GM21447 (cell line): ENCODE data around the gene RET.

Source experiments
- ATAC-seq: cut with Tn5 transposase; IDR thresholded peaks from one replicate; pipeline ENCODE4 v1.9.1; 2021; ENCODE audit not compliant: unreplicated experiment

RET gene

DNA sequence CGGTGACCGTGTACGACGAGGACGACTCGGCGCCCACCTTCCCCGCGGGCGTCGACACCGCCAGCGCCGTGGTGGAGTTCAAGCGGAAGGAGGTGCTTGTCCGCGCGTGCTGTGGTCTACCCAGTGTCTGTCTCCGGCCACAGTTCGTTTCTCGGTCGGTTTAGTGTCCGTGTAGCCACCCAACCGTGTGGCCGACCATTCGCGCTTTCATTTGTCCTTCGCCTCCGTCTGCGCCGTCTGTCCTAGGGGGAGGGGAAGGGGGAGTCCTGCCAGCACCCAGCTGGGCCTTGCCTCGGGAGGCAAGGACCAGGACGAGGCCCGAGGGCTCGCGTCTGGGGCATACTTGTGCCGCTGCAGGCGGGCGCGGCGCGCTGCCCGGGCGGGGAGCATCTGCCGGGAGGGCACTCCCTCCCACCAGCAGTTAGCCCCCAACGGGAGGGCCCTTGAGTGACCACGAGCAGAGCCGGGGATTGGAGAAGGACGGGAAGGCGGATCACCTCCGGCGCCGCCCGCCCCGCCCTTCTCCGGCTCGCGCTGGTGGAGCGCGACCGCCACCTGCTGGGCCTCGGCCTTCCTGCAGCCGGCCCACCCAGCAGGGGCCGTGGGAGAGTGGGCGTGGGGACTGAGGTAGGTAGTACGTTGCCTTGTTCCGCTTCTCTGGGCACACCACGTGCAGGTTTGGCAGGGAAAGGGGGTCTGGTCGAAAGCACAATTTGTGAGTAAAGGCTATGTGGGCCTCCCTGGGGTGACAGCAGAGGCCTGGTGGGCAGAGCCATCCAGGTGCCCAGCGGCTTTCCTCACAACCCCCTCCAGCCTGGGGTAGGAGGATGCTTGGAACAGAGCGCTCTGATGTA, 28.5 kb downstream of the RET start:
- peak; percentile 76 for ATAC-seq

DNA sequence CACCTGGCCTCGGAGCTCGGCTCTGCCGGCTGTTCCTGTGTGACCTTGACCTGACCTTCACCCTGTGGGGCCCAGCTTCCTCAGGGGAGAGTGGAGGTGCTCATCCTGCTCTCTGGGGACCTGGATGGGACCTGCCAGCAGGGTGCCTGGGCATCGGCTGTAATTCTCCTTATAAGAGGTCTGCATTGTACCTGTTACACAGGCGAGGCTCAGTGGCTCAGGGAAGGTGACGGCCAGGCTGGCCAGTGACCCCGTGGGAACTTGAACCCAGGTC, 29.0 kb downstream of the RET start:
- ATAC-seq, result no peak

DNA sequence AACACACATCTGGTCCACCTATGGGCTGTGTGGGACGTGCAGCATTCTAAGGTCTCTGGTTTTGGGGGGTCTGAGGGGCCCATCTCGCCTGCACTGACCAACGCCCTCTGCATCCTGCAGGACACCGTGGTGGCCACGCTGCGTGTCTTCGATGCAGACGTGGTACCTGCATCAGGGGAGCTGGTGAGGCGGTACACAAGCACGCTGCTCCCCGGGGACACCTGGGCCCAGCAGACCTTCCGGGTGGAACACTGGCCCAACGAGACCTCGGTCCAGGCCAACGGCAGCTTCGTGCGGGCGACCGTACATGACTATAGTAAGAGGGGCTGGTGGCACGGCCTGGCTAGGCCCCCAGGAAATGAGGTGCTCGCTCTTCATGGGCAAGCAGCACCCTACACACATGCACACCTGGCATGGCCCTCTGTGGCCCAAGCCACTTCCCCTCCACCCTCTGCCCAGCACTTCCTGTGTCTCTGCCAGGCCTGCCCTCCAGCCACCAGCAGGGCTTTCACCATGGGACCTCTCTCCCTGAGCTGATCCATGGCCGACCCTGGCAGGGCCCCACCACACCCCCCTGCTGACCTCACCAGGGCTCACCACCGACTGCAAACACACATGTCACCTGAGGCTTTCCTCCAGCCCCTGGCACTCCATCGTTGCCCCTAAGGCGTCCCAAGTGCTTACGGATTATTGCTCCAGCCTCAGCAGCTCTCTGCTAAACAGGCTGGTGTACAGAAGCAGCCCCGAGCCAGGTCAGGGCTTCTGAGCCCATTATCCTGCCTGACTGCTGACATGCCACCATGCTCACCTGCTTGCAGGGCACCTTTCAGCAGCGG, 29.6 kb downstream of the RET start:
- no peak for ATAC-seq

DNA sequence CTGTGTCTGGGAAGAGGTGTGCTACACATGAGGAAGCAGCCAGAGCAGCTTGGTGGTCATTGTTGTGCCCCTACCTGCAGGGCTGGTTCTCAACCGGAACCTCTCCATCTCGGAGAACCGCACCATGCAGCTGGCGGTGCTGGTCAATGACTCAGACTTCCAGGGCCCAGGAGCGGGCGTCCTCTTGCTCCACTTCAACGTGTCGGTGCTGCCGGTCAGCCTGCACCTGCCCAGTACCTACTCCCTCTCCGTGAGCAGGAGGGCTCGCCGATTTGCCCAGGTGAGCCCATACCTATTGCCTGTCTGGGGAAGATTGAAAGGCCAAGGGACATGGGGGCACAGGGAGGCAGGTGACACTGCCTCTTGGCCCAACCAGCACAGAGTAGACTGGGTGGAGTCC, 32.1 kb downstream of the RET start:
- ATAC-seq, result no peak

DNA sequence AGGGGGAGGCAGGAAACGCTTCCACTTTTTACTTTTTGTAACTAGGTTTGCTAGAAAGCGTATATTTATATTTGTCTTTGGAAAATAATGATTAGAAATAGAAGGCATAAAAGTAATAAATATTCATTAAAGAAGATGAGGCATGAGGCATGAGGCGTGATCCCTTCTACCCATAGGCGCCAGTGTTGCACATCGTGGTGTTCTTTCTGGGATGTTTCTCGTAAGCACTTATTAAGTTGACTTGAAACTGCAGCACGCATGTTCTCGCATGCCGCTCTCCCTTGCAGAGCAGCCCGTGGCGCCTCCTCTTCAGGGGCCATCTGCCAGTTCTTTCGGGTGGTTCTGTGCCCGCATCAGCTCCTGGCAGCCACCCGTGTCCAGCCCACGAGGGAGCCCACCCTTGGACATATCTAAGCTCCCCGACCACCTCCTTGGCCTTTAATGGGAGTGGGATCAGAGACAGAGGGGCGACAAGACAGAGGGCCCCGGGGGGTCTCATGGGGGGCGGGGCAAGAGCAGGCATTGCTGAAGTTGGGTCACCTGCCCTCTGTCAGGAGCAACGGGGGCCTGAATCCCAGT, 32.9 kb downstream of the RET start:
- no peak for ATAC-seq

DNA sequence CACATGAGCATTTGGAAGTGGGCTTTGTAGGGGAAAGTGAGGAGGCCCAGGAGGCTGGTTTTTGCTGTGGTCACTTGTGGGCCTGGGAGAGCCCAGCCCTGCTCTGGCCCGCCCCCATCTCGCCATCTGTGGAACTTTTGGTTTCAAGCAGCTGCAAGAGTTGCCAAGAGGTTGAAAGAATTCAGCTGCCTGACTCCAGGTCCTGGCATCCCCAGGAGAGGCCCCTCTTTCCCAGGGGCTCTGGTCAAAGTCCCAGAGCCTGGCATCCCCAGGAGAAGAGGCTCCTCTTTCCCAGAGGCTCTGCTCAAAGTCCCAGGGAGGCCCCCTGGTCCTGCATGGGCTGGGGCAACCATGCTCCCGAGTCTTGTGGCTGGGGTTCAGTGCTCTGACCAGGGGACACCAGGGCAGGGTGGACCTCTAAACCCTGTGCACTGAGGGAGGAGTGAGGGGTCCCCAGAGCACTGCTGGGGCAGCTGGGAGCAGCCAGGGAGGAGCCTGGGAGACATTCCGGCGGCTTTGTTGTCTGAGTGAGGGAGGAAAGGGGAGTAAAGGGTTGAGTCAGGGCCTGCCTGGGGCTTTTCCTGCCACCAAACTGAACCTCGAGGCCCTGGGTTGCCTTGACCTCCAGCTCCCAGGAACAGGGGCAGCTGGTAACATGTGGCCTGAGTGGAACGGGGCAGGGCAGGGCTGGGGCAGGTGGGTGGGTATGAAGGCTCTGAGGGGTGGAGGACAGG, 33.6 kb downstream of the RET start:
- peak; percentile 70 for ATAC-seq

DNA sequence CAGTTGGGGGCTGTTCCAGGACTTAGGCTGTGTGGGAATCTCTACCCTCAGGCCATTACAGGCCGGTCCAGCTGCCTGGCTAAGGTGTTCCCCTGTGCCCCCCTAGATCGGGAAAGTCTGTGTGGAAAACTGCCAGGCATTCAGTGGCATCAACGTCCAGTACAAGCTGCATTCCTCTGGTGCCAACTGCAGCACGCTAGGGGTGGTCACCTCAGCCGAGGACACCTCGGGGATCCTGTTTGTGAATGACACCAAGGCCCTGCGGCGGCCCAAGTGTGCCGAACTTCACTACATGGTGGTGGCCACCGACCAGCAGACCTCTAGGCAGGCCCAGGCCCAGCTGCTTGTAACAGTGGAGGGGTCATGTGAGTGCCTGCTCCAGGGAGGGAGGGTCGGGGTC, 34.2 kb downstream of the RET start:
- no peak for ATAC-seq

DNA sequence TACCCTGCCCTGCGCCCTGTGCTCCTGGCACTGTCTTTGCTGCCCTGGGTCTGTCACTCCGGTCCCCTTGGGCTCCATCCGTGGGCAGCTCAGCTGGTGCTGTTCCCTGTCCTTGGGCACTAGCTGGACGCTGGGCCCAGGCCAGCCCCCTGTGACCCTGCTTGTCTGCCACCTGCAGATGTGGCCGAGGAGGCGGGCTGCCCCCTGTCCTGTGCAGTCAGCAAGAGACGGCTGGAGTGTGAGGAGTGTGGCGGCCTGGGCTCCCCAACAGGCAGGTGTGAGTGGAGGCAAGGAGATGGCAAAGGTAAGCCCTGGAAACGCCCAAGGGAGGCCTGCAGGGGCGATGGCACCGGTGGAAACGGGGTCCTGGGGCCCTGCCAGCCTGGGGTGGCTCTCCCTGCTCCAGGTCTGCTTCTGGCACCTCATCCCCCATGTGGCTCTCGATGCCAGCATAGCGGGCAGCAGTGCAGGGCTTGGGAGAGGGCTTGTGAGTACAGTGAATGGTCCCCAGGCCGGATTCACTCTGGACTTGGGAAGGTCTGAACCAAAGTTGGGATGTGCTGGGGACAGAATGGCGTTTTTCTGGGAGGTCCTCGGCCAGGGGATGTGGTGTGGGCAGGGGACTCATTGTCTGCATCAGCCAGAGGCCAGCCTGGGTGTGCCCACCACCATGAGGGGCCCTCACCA, 35.2 kb downstream of the RET start:
- no peak for ATAC-seq

DNA sequence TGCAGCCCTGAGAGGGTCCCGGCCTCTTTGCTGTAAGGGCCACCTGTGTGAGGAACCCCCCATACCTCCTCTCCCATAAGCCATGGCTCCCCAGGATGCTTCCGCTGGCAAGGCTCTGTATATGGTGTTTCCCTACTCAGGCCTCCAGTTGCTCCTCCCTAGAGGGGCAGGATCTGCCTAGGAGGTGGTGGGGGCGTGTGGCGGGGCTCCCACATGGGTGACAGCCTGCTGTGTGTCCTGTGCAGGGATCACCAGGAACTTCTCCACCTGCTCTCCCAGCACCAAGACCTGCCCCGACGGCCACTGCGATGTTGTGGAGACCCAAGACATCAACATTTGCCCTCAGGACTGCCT, 35.7 kb downstream of the RET start:
- no peak for ATAC-seq

DNA sequence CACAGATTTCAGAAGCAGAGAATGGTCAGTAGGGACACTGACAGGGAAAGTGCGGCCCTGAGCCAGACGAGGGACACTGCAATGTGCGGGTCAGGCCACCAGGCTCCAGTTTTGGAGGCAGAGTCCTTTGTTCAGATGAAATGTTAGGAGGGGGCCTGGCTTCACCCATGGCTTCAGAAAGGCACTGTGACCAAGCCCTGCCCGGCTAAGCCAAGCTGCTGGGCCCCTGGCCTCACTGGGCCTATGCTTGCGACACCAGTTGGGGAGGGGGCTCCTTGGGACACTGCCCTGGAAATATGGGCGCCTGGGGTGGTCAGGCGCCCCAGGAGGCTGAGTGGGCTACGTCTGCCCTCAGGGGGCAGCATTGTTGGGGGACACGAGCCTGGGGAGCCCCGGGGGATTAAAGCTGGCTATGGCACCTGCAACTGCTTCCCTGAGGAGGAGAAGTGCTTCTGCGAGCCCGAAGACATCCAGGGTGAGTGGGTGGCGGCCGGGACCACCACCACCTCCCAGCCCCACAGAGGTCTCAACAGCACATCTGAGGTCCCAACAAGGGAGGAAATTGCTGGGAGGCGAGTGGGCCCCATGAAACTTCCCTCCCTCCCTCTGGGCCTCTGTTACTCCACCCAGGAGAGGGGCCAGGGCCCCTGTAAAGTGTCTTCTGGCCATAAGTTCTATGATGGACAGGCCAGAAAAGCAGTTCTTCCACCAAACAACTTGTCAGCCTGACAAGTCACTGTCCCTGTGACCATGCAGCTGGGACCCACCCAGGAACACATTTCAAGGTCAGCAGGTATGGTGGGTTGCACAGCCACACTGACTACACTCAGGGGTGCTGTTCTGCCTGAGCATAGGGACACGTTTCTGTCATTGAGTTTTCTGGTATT, 36.6 kb downstream of the RET start:
- ATAC-seq, result no peak

DNA sequence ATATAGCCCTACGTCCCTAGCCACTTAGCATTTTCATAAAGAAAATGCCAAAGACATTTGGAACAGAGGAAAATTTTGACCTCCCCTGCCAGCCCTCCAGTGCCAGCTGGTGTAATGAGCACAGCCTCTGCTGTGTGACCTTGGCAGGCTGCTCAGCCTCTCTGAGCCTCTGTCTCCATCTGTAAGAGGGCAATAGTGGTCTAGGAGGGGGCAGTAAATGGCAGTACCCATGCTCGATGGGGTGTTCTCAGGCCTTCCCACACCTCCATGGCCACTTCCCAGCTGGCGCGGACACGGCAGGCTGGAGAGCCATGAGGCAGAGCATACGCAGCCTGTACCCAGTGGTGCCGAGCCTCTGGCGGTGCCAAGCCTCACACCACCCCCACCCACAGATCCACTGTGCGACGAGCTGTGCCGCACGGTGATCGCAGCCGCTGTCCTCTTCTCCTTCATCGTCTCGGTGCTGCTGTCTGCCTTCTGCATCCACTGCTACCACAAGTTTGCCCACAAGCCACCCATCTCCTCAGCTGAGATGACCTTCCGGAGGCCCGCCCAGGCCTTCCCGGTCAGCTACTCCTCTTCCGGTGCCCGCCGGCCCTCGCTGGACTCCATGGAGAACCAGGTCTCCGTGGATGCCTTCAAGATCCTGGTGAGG, 37.3 kb downstream of the RET start:
- no peak for ATAC-seq

DNA sequence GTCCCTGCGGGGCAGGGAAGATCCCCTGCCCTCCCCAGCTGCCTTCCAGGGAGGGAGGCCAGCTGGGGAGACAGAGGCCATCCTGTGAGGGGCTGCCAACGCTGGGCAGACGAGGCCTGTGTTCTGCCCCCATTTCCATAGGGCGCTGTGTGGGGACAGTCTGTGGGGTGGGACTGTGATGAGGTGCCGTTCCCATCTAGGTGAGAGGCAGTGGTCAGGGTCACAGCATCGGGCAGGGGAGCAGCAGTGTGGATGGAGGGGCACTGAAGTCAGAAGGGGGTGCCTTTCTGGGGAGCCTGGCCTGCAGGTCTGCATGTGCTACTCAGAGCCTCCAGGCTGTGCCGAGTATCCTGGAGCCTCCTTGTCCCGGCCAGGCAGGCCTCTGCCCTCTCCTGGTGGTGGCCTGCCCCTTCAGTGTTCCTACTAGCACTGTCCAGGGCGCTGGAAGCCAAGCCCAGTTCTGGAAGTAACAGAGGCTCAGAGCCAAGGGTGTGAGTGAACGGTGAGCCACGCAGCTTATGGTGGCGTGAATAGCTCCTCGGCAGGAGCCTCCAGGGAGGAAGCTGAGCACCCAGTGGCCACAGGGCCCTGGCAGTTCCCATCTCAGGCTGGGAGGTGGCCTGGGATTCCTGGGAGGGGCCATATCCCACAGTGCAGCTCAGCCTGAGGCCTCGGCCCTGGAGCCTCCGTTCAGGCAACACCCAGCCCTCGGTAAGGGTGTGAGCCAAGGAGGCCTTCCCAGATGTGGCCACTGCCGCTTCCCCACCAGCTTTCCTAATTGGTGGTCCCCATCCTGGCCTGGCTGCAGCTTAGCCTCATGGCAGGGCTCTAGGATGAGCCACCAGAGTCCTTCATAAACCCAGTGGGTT, 38.1 kb downstream of the RET start:
- ATAC-seq, result no peak

DNA sequence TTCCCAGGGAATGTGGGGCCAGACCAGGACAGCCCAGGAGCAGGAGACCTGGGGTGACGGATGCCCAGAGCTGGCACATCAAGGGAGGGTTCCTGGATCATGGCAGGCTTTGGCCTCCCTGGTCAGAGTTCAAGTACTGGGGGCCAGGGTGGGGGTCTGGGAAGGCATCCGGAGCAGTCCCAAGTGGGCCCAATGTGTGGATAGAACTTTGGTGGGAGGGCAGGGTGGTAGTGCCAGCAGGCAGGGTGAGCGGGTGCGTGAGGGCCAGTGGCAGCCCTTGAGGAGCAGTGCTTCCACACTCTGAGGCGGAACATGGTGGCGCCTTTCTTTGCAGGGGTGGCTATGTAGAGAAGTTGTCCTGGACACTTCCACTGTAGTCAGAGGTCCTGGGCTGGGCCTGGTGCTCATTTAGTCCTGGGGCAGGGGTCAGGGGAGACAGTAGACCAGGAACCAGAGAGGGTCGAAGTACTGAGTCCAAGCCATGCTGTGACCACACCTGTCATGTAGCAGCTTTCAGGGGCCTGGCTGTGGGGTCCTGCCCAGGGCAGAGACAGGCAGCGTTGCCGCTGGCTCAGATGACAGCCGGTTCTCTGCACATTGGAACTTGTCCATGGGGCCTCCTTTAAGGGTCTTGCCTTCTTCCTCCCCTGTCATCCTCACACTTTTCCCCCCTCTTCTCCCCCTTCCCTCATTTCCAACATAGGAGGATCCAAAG, 39.2 kb downstream of the RET start:
- no peak for ATAC-seq

DNA sequence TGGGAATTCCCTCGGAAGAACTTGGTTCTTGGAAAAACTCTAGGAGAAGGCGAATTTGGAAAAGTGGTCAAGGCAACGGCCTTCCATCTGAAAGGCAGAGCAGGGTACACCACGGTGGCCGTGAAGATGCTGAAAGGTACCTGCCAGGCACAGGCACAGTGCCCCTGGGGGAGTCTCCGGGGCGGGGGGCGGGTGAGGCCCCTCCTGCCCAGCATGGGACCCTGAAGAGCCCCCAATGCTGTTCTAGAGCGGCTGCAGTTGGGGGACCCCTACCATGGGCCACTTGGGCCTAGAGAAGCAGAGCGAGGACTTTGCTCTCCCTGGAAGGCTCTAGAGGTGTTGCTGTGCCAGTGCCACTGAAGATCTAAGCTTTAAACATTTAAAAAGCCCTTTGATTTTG, 39.7 kb downstream of the RET start:
- ATAC-seq, result no peak

DNA sequence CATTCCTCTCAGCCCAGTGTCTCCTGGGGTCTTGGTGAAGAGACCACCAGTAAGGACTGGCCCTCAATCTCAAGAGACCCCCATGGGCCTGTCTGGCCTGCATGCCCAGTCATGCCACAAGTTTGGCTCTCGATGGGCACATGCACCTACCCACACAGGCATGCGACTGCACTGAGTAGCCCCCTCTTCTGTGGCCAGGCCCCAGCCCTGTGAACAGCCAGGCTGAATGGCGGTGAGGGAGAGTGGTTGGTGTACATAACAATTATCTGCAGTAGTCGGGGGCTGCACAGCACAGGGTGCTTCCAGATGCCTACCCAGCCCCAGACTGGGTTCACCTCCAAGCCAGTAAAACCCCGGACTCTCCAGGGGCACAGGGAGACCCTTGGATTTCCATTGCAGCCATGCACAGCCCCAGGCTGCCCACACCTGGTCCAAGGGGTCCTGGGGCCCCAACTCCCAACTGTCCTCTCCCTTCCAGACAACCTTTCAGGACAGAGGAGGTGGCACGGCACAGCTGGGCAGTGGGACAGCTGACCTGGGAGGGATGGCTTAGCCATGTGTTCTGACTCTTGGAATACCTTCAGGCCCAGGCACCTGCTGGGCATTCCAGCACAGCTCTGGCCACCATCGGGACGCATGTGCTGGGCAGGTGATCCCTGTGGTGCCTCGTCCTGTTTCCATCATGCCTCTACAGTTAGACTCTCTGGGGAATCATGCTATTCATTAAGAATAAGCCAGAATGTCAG, 40.3 kb downstream of the RET start:
- ATAC-seq, result no peak

DNA sequence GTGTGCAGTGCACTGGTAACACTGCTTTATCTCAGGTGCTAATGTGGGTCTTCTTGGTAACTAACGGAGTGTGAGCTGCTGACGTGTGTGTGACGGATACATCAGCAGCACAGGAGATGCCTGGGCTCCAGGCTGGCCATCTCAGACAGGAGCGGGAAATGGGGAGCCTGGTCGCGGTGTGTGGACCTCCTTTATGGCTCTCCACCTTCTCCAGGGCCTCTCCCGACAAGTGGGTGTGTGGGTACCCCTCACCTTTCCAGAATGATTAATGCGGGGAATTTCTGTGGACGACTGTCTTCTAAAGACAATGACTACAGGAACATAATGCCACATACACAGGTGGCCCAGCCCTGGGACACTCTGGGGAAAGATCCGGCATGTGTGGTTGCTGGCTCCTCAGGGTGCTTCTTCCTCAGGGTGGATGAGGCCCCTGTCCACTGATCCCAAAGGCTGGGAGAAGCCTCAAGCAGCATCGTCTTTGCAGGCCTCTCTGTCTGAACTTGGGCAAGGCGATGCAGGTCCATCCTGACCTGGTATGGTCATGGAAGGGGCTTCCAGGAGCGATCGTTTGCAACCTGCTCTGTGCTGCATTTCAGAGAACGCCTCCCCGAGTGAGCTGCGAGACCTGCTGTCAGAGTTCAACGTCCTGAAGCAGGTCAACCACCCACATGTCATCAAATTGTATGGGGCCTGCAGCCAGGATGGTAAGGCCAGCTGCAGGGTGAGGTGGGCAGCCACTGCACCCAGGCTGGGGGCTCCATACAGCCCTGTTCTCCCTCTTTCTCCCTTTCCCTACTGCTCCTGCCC, 41.1 kb downstream of the RET start:
- ATAC-seq, result no peak
